MM.1S (cell line): ENCODE data around the gene MTFR1L.

Source experiments
- DNase-seq: peaks from one replicate; pipeline ENCODE4 v3.0.0-alpha.2; 2015
- H2AFZ ChIP-seq: fragments of 300-600 bp; sonication (generic); 2 replicates; pipeline ENCODE4 v1.6.0; 2016; ENCODE audit warnings: antibody characterized with exemption, low read length
- H3F3A ChIP-seq: fragments of 300-600 bp; sonication (generic); 2 replicates; pipeline ENCODE4 v1.6.1; 2016; ENCODE audit warnings: mild to moderate bottlenecking, antibody characterized with exemption, low read length, moderate library complexity, mixed read lengths; ENCODE audit not compliant: insufficient read depth
- H3K27ac ChIP-seq: fragments of 300-600 bp; sonication (generic); 2 replicates; pipeline ENCODE4 v1.5.1; 2016; ENCODE audit warnings: mild to moderate bottlenecking, low read length
- H3K27me3 ChIP-seq: fragments of 300-600 bp; sonication (generic); replicated peaks from 2 replicates; pipeline ENCODE4 v1.6.0; 2016; ENCODE audit warnings: low read length; ENCODE audit not compliant: insufficient read depth
- H3K36me3 ChIP-seq: fragments of 300-600 bp; sonication (generic); replicated peaks from 2 replicates; pipeline ENCODE4 v1.6.1; 2016; ENCODE audit warnings: mild to moderate bottlenecking, low read length, mixed read lengths; ENCODE audit not compliant: insufficient read depth
- H3K4me1 ChIP-seq: fragments of 300-600 bp; sonication (generic); 2 replicates; pipeline ENCODE4 v1.6.1; 2016; ENCODE audit warnings: low read length, mixed read lengths
- H3K4me2 ChIP-seq: fragments of 300-600 bp; sonication (generic); 2 replicates; pipeline ENCODE4 v1.6.0; 2016; ENCODE audit warnings: low read depth, low read length
- H3K4me3 ChIP-seq: fragments of 300-600 bp; sonication (generic); 2 replicates; pipeline ENCODE4 v1.5.1; 2016; ENCODE audit warnings: low read length, mixed read lengths
- H3K79me2 ChIP-seq: fragments of 300-600 bp; sonication (generic); 2 replicates; pipeline ENCODE4 v1.6.1; 2016; ENCODE audit warnings: mixed run types, low read length, mixed read lengths
- H3K9ac ChIP-seq: fragments of 300-600 bp; sonication (generic); 2 replicates; pipeline ENCODE4 v1.6.1; 2016; ENCODE audit warnings: low read length, mixed read lengths
- H3K9me2 ChIP-seq: fragments of 300-600 bp; sonication (generic); replicated peaks from 2 replicates; pipeline ENCODE4 v1.6.1; 2016; ENCODE audit warnings: mild to moderate bottlenecking, low read length, mixed read lengths; ENCODE audit not compliant: insufficient read depth
- H3K9me3 ChIP-seq: fragments of 300-600 bp; sonication (generic); replicated peaks from 2 replicates; pipeline ENCODE4 v1.6.1; 2016; ENCODE audit warnings: mild to moderate bottlenecking, low read length, mixed read lengths; ENCODE audit not compliant: insufficient read depth
- H4K20me1 ChIP-seq: fragments of 300-600 bp; sonication (generic); 2 replicates; pipeline ENCODE4 v1.6.1; 2016; ENCODE audit warnings: mild to moderate bottlenecking, low read length, moderate library complexity, mixed read lengths; ENCODE audit not compliant: insufficient read depth
- CTCF ChIP-seq: fragments of 300-600 bp; sonication (generic); IDR thresholded peaks from 2 replicates; pipeline ENCODE4 v1.5.1; 2016; ENCODE audit warnings: antibody characterized with exemption, low read length, mixed read lengths
- EZH2 ChIP-seq: fragments of 300-600 bp; sonication (generic); optimal IDR thresholded peaks from 2 replicates; pipeline ENCODE3; 2017; ENCODE audit warnings: low read depth, mild to moderate bottlenecking, antibody characterized with exemption, low read length, mixed read lengths
- EZH2phosphoT487 ChIP-seq: fragments of 300-600 bp; sonication (generic); IDR thresholded peaks from 2 replicates; pipeline ENCODE4 v1.6.1; 2018; ENCODE audit warnings: antibody characterized with exemption, low read length

The MTFR1L gene

GRCh38 chr1:25856856-25857255 lies 37.1 kb downstream of the MTFR1L start:
- Histone ChIP-seq H3F3A (no peaks in the 10 kb centered on the region; the same call in 1 of the 2 replicates), H3K4me1 (peaks cover 6% of the 10 kb centered on the region), H2AFZ (no peak overlapping the region), H3K9ac (no peak overlapping the region), H4K20me1 (no peaks in the 10 kb centered on the region), H3K27me3 (no peaks in the 10 kb centered on the region), H3K4me3 (no peak overlapping the region), H3K9me3 (no peaks in the 10 kb centered on the region), H3K36me3 (no peaks in the 10 kb centered on the region), H3K9me2 (no peaks in the 10 kb centered on the region), H3K27ac (no peak overlapping the region), H3K4me2 (no peak overlapping the region), H3K79me2 (peaks cover 23% of the 10 kb centered on the region)
- DNase-seq = no peak
- TF ChIP-seq EZH2 (no peak), EZH2phosphoT487 (no peak), CTCF (no peak)

GRCh38 chr1:25858494-25858893 lies 38.7 kb downstream of the MTFR1L start:
- no peaks in the 10 kb centered on the region for H3K27me3 ChIP-seq
- no peaks in the 10 kb centered on the region for H3K36me3 ChIP-seq
- no peaks in the 10 kb centered on the region; the same call in 1 of the 2 replicates for H3F3A ChIP-seq
- H3K4me3 ChIP-seq = peak overlapping the region; percentile 82
- H2AFZ ChIP-seq = peak overlapping the region; percentile 95
- peak overlapping the region; percentile 95 for H3K4me2 ChIP-seq
- no peaks in the 10 kb centered on the region for H3K9me2 ChIP-seq
- no peak overlapping the region for H3K27ac ChIP-seq
- H3K79me2 ChIP-seq = peaks cover 22% of the 10 kb centered on the region
- no peaks in the 10 kb centered on the region for H3K9me3 ChIP-seq
- no peak for DNase-seq
- no peaks in the 10 kb centered on the region for H4K20me1 ChIP-seq
- H3K9ac ChIP-seq = peak overlapping the region; percentile 64; the same call in 1 of the 2 replicates
- peaks cover 6% of the 10 kb centered on the region for H3K4me1 ChIP-seq
- TF ChIP-seq CTCF = no peak
- TF ChIP-seq EZH2phosphoT487 = no peak

- Histone ChIP-seq H3K36me3 (no peaks in the 10 kb centered on the region), H2AFZ (peak within 1 kb of the TSS; percentile 95), H3K79me2 (peaks cover 18% of the 10 kb centered on the region), H3K9me3 (no peaks in the 10 kb centered on the region), H3K4me3 (peak within 1 kb of the TSS; percentile 82), H3K27ac (no peak within 1 kb of the TSS), H3K9me2 (no peaks in the 10 kb centered on the region), H3K27me3 (no peaks in the 10 kb centered on the region), H3K4me2 (peak within 1 kb of the TSS; percentile 95), H3K9ac (peak within 1 kb of the TSS; percentile 64; the same call in 1 of the 2 replicates), H3K4me1 (peaks cover 6% of the 10 kb centered on the region), H3F3A (no peaks in the 10 kb centered on the region; the same call in 1 of the 2 replicates), H4K20me1 (no peaks in the 10 kb centered on the region)
- no peak for TF ChIP-seq EZH2phosphoT487
- TF ChIP-seq CTCF = no peak
- no peak for TF ChIP-seq EZH2
- DNase-seq = peak; percentile 86
Observed at GRCh38 chr1:25858906-25859789, 39.4 kb downstream of the MTFR1L start, which contains the start of gene AUNIP. AUNIP (minus strand) TSS chr1:25859457; CDS start chr1:25859357, 100 bp downstream.
